COLO829 (cell line): Measurements from ENCODE around the gene NUCKS1.
"Not testable (repeated sequence)": the region's sequence is repeated elsewhere in the genome, so short reads cannot be mapped to it uniquely, and the experiment has no call there.

Source experiments
- DNase-seq: peaks from one replicate; pipeline ENCODE4 v3.0.0; 2012; ENCODE audit warnings: low spot score

Gene NUCKS1

GRCh38 chr1:205729945-205730610 is 19.9 kb downstream of the NUCKS1 start:
- DNase-seq = no peak

- no peak for DNase-seq
Observed at GRCh38 chr1:205726619-205727125, 23.3 kb downstream of the NUCKS1 start.

GRCh38 chr1:205725514-205725913 is 24.5 kb downstream of the NUCKS1 start:
- no peak for DNase-seq

- DNase-seq = not testable (repeated sequence)
Observed at GRCh38 chr1:205720740-205721139, 29.2 kb downstream of the NUCKS1 start.

- DNase-seq = no peak
Observed at GRCh38 chr1:205719762-205720161, 30.2 kb downstream of the NUCKS1 start.

- no peak for DNase-seq
Observed at GRCh38 chr1:205719015-205719414, 31.0 kb downstream of the NUCKS1 start.

GRCh38 chr1:205716371-205717132 is 33.4 kb downstream of the NUCKS1 start:
- no peak for DNase-seq

- DNase-seq = no peak
Observed at GRCh38 chr1:205715628-205716027, 34.4 kb downstream of the NUCKS1 start.

GRCh38 chr1:205714906-205715246 is 35.1 kb downstream of the NUCKS1 start:
- no peak for DNase-seq

GRCh38 chr1:205714190-205714905 is 35.6 kb downstream of the NUCKS1 start:
- no peak for DNase-seq

GRCh38 chr1:205711105-205712048 is 38.6 kb downstream of the NUCKS1 start:
- peak; percentile 84 for DNase-seq

- DNase-seq = no peak
Observed at GRCh38 chr1:205710201-205711062, 39.5 kb downstream of the NUCKS1 start.

- no peak for DNase-seq
Observed at GRCh38 chr1:205709640-205710039, 40.3 kb downstream of the NUCKS1 start.

GRCh38 chr1:205709059-205709398 is 41.0 kb downstream of the NUCKS1 start:
- no peak for DNase-seq

GRCh38 chr1:205706601-205707502 is 43.1 kb downstream of the NUCKS1 start:
- no peak for DNase-seq

- no peak for DNase-seq
Observed at GRCh38 chr1:205704903-205705302, 45.1 kb downstream of the NUCKS1 start.

- DNase-seq = no peak
Observed at GRCh38 chr1:205703072-205703471, 46.9 kb downstream of the NUCKS1 start.

- no peak for DNase-seq
Observed at GRCh38 chr1:205701891-205702290, 48.1 kb downstream of the NUCKS1 start.

- DNase-seq = no peak
Observed at GRCh38 chr1:205701420-205701819, 48.6 kb downstream of the NUCKS1 start.

GRCh38 chr1:205700865-205701401 is 49.0 kb downstream of the NUCKS1 start:
- no peak for DNase-seq
